NK-92 (cell line): Measurements from ENCODE around the gene ESYT2.
"Not testable (repeated sequence)": the region's sequence is repeated elsewhere in the genome, so short reads cannot be mapped to it uniquely, and the experiment has no call there.

ENCODE experiments used
- DNase-seq: peaks from one replicate; lab custom pipeline; 2025; ENCODE audit not compliant: unreplicated experiment; lab: John Stamatoyannopoulos, UW

The ESYT2 gene

GRCh38 chr7:158699341-158699740 is 130.0 kb downstream of the ESYT2 start:
- no peak for DNase-seq

- DNase-seq: no peak
Measured at GRCh38 chr7:158698657-158699195, 130.6 kb downstream of the ESYT2 start.

GRCh38 chr7:158697597-158697996 is 131.7 kb downstream of the ESYT2 start:
- not testable (repeated sequence) for DNase-seq

GRCh38 chr7:158695726-158696452 is 133.4 kb downstream of the ESYT2 start:
- no peak for DNase-seq

GRCh38 chr7:158695056-158695455 is 134.3 kb downstream of the ESYT2 start:
- no peak for DNase-seq

GRCh38 chr7:158694650-158695049 is 134.7 kb downstream of the ESYT2 start:
- no peak for DNase-seq

- DNase-seq: no peak
Measured at GRCh38 chr7:158689488-158689887, 139.8 kb downstream of the ESYT2 start.

- DNase-seq: no peak
Measured at GRCh38 chr7:158687406-158687805, 141.9 kb downstream of the ESYT2 start.

GRCh38 chr7:158685693-158686092 is 143.6 kb downstream of the ESYT2 start:
- DNase-seq: no peak

GRCh38 chr7:158684329-158684728 is 145.0 kb downstream of the ESYT2 start:
- no peak for DNase-seq

GRCh38 chr7:158683541-158683940 is 145.8 kb downstream of the ESYT2 start:
- no peak for DNase-seq

- no peak for DNase-seq
Measured at GRCh38 chr7:158682456-158682855, 146.9 kb downstream of the ESYT2 start.
